ENCODE results near the gene ATP6V1C2. TPM values are rescaled to one million over a fixed set of nuclear protein-coding genes. Genes with fewer than 3 reads are reported as not detected.
A peak's percentile ranks its signal among the peaks of the same experiment; 100 is the strongest.

ATP6V1C2 gene
- total RNA-seq, 1 donor from 2014 or later, result not detected

DNA sequence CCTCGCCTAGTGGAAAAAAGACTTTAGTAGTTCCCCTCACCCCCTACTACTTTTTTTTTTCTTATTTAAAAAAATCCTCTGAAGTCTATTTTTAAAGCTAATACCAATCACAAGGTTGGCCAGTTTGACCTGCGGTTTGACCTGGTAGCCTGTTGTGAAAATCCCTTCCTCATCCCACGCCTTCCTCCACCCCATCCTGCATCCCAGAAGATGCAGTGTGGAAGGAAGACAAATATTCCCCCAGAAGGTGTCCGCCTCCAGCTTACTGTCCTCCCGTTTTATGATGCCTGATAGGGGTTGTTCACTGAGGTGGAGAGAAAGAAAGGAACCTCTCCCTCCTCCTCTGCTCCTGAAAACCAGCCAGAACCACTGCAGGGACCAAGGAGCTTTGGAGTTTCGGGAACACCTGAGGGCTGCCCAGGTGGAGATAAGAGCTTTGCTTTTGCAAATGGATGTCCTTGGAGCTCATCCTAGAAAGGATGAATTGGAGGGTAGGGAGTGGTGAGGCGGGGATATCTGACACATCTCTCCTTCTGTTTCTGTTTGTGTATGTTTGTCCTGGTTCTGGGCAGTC is 909 bp downstream of the ATP6V1C2 start:
- H3K27me3 Mint-ChIP-seq (ENCODE audit: unreplicated experiment), result peaks cover 26% of the 10 kb centered on the region
- H3K27ac Mint-ChIP-seq (ENCODE audit: unreplicated experiment), result no peak overlapping the region
- H3K4me1 Mint-ChIP-seq (ENCODE audit: low read depth, unreplicated experiment), result peaks cover 5% of the 10 kb centered on the region
- H3K4me3 Mint-ChIP-seq (ENCODE audit: unreplicated experiment), result peak overlapping the region; percentile 84
- DNase-seq, result no peak
- H3K9me3 Mint-ChIP-seq (ENCODE audit: unreplicated experiment), result no peaks in the 10 kb centered on the region
- TF ChIP-seq, protein P1, sequence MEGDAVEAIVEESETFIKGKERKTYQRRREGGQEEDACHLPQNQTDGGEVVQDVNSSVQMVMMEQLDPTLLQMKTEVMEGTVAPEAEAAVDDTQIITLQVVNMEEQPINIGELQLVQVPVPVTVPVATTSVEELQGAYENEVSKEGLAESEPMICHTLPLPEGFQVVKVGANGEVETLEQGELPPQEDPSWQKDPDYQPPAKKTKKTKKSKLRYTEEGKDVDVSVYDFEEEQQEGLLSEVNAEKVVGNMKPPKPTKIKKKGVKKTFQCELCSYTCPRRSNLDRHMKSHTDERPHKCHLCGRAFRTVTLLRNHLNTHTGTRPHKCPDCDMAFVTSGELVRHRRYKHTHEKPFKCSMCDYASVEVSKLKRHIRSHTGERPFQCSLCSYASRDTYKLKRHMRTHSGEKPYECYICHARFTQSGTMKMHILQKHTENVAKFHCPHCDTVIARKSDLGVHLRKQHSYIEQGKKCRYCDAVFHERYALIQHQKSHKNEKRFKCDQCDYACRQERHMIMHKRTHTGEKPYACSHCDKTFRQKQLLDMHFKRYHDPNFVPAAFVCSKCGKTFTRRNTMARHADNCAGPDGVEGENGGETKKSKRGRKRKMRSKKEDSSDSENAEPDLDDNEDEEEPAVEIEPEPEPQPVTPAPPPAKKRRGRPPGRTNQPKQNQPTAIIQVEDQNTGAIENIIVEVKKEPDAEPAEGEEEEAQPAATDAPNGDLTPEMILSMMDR (IDR thresholded peaks at IDR 0.05; ENCODE audit: partially characterized antibody, unreplicated experiment), result no peak
- no peaks in the 10 kb centered on the region for H3K36me3 Mint-ChIP-seq (ENCODE audit: unreplicated experiment)

DNA sequence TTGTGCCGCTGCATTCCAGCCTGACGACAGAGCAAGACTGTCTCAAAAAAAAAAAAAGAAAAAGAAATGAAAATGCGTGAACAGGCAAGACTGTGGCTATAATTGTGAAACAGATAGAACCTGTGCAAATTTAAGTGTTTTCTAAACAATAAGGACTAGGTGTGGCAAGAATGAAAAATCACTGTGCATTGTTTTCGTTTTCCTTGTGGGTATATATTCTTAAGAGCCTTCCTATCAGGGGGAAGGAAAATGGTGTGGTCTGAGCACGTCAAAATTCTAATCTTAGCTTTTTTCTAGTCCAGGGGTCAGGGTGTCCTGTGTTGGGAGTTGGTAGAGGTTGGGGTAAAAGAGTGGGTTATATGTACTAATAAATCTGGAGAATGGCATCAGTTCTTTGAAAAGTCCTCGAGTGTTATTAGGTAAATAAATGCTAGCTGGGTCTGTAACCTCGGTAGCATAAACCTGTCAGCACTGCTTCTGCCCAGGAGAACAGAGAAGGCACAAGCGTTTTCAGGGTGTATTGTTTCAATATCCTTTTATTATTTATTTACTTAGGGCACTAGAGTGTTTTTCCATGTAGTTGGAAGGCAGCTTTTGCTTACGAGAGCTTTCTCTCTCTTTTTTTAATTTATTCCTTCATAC is 11.6 kb downstream of the ATP6V1C2 start:
- Mint-ChIP-seq H3K4me1 (ENCODE audit: low read depth, unreplicated experiment) (no peaks in the 10 kb centered on the region), H3K36me3 (ENCODE audit: unreplicated experiment) (no peaks in the 10 kb centered on the region), H3K4me3 (ENCODE audit: unreplicated experiment) (no peak overlapping the region)

DNA sequence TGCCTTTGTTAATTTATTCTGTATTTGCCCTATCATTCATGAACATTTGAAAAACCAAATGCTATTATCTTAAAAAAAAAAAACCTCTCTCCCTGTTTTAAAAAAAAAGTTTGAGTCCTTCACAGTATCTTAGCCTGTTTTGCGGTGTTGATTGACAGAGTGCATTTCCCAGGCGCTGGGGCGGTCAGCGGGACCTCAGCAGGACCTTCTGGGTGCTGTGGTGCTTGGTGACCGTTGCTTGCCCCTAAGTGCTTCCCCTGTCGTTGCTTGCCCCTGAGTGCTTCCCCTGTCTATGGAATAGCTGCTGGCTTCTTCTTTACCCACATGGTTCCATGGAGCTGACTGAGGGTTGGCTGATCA is 12.1 kb downstream of the ATP6V1C2 start:
- Mint-ChIP-seq H3K27ac (ENCODE audit: unreplicated experiment) (no peak overlapping the region), H3K27me3 (ENCODE audit: unreplicated experiment) (no peaks in the 10 kb centered on the region), H3K4me1 (ENCODE audit: low read depth, unreplicated experiment) (no peaks in the 10 kb centered on the region), H3K4me3 (ENCODE audit: unreplicated experiment) (no peak overlapping the region), H3K36me3 (ENCODE audit: unreplicated experiment) (no peaks in the 10 kb centered on the region), H3K9me3 (ENCODE audit: unreplicated experiment) (peaks cover 1% of the 10 kb centered on the region)
- TF ChIP-seq, protein P1 (IDR thresholded peaks at IDR 0.05; ENCODE audit: partially characterized antibody, unreplicated experiment), result no peak
- no peak for DNase-seq

More for the DNA sequence above, 11.6 kb downstream of the ATP6V1C2 start:
- Mint-ChIP-seq H3K27ac (ENCODE audit: unreplicated experiment) (no peak overlapping the region), H3K27me3 (ENCODE audit: unreplicated experiment) (no peaks in the 10 kb centered on the region), H3K9me3 (ENCODE audit: unreplicated experiment) (peaks cover 1% of the 10 kb centered on the region)
- no peak for DNase-seq
- TF ChIP-seq, protein P1 (IDR thresholded peaks at IDR 0.05; ENCODE audit: partially characterized antibody, unreplicated experiment), result no peak

DNA sequence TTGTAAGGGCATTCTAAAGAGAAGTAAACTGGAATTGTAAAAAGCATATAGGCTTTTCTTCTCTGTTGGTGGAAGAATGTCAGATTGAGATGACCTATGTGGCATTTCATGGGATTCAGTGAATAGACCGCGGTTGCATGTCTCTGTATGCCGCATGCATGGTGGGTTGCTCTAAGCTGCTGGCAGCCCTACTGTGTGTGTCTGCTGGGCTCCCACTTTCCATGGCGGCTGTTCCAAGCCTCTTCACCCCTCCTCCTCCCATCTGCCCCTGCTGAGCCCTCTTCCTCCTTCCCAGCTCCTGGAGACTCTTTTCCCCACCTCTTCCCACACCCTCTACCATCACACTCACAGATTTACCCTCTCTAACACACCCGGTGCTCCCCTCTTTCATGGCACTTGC is 12.6 kb downstream of the ATP6V1C2 start:
- no peak overlapping the region for H3K27ac Mint-ChIP-seq (ENCODE audit: unreplicated experiment)
- H3K27me3 Mint-ChIP-seq (ENCODE audit: unreplicated experiment), result no peaks in the 10 kb centered on the region
- H3K36me3 Mint-ChIP-seq (ENCODE audit: unreplicated experiment), result no peaks in the 10 kb centered on the region
- no peak overlapping the region for H3K4me3 Mint-ChIP-seq (ENCODE audit: unreplicated experiment)
- no peaks in the 10 kb centered on the region for H3K4me1 Mint-ChIP-seq (ENCODE audit: low read depth, unreplicated experiment)
- TF ChIP-seq, protein P1 (IDR thresholded peaks at IDR 0.05; ENCODE audit: partially characterized antibody, unreplicated experiment), result no peak
- H3K9me3 Mint-ChIP-seq (ENCODE audit: unreplicated experiment), result peaks cover 1% of the 10 kb centered on the region
- no peak for DNase-seq

DNA sequence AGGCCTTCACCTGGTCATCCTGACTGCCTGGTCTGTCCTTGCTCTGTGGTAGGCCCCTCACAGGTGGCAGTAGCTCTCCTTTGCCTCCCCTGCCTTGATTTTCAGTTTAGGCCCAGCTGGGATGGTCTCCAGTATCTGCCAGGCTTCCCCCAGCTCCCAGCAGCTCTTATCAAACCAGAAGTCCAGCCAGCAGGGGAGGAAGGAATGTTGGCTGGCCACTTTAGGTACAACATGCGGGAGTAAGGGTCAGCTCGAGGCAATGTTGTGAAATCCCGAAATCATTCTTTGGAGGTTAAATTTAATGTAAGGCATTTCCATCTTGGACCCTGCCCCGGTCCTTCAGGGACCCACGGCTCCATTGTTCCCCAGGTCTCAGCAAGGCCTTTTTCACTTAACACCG is 16.8 kb downstream of the ATP6V1C2 start:
- TF ChIP-seq, protein P1 (IDR thresholded peaks at IDR 0.05; ENCODE audit: partially characterized antibody, unreplicated experiment), result no peak
- H3K4me3 Mint-ChIP-seq (ENCODE audit: unreplicated experiment), result no peak overlapping the region
- H3K36me3 Mint-ChIP-seq (ENCODE audit: unreplicated experiment), result no peaks in the 10 kb centered on the region
- no peaks in the 10 kb centered on the region for H3K4me1 Mint-ChIP-seq (ENCODE audit: low read depth, unreplicated experiment)
- no peaks in the 10 kb centered on the region for H3K27me3 Mint-ChIP-seq (ENCODE audit: unreplicated experiment)
- H3K27ac Mint-ChIP-seq (ENCODE audit: unreplicated experiment), result no peak overlapping the region
- peaks cover 1% of the 10 kb centered on the region for H3K9me3 Mint-ChIP-seq (ENCODE audit: unreplicated experiment)
- no peak for DNase-seq
